Gastroesophageal sphincter (tissue), 4 donors: Measurements from ENCODE around the gene R3HDM2. TPM values are rescaled to one million over a fixed set of nuclear protein-coding genes. Genes with fewer than 3 reads are reported as not detected.
"Not testable (repeated sequence)": the region's sequence is repeated elsewhere in the genome, so short reads cannot be mapped to it uniquely, and the experiment has no call there.

Experiments used
- ATAC-seq: fragments of 150-250 bp; one replicate; pipeline ENCODE4 v1.9.1; 2016; ENCODE audit warnings: mild to moderate bottlenecking, moderate library complexity
- H3K27ac ChIP-seq, 4 donors: fragments of 200-600 bp; sonication (generic) in 3 of 4; 1 replicate in 3 of 4; 2 replicates in 1 of 4; pipeline ENCODE4 v1.5.1; 2016 to 2019
- H3K27me3 ChIP-seq: fragments of 200-600 bp; sonication (generic); one replicate; pipeline ENCODE4 v1.5.1; 2019
- H3K36me3 ChIP-seq, 2 donors: fragments of 200-600 bp; sonication (generic); one replicate each; pipeline ENCODE4 v1.5.1; 2019; ENCODE audit warnings: control low read depth in 1 of 2
- H3K4me1 ChIP-seq, 3 donors: fragments of 200-600 bp; sonication (generic); 1 replicate in 2 of 3; 2 replicates in 1 of 3; pipeline ENCODE4 v1.5.1; 2016 to 2019; ENCODE audit warnings: control low read depth in 2 of 3
- H3K4me3 ChIP-seq, 2 donors: fragments of 200-600 bp; sonication (generic); one replicate each; pipeline ENCODE4 v1.5.1; 2019; ENCODE audit warnings: mild to moderate bottlenecking in 1 of 2, moderate library complexity in 1 of 2
- H3K9me3 ChIP-seq, 3 donors: fragments of 200-600 bp; sonication (generic); one replicate each; pipeline ENCODE4 v1.5.1; 2017 to 2019; ENCODE audit warnings: control low read depth in 2 of 3
- CTCF ChIP-seq, 4 experiments: fragments of 200-600 bp in 2 of 4; fragments of 450-650 bp in 2 of 4; sonication (generic) in 1 of 4; IDR thresholded peaks; one replicate each; pipeline ENCODE4 v1.5.1; 2017 to 2019; ENCODE audit warnings: antibody characterized with exemption in 4 of 4, mild to moderate bottlenecking in 2 of 4, moderate library complexity in 2 of 4
- EP300 ChIP-seq: sonication (generic); formaldehyde crosslinking; IDR thresholded peaks from one replicate; pipeline ENCODE4 v1.6.1; 2017; ENCODE audit warnings: antibody characterized with exemption, mild to moderate bottlenecking
- POLR2A ChIP-seq, 2 donors: fragments of 450-650 bp; IDR thresholded peaks; one replicate each; pipeline ENCODE4 v1.6.1; 2017; ENCODE audit warnings: antibody characterized with exemption in 2 of 2, mild to moderate bottlenecking in 2 of 2, moderate library complexity in 1 of 2
- POLR2AphosphoS5 ChIP-seq: sonication (generic); formaldehyde crosslinking; IDR thresholded peaks from one replicate; pipeline ENCODE4 v1.6.1; 2017; ENCODE audit warnings: antibody characterized with exemption
- WGBS, 2 donors: methylation state at CpG; one replicate each; pipeline ENCODE4 v1.1.5; 2018; ENCODE audit warnings: low coverage in 1 of 2; 5-methylcytosine and 5-hydroxymethylcytosine counted together
- total RNA-seq, 4 donors: library from RNA; depleted of rRNA; stranded (reverse); fragments of >200 nt; gene quantifications; one replicate each; pipeline ENCODE4 v1.1.0, GENCODE V29; 2016

Gene R3HDM2
- total RNA-seq, 4 donors from 2014 or later: 38.0 to 60.1 (median 45.9) TPM

GRCh38 chr12:57429473-57430111 is 1.3 kb downstream of the R3HDM2 start:
- Histone ChIP-seq H3K27ac (peak overlapping the region; percentile 90 to 98 (median 98)), H3K4me3 (peak overlapping the region; percentile 84 to 87), H3K36me3 (peaks cover 0 to 9% of the 10 kb centered on the region in 2 donors), H3K9me3 (no peaks in the 10 kb centered on the region), H3K4me1 (peaks cover 0 to 21% (median 5%) of the 10 kb centered on the region in 3 donors), H3K27me3 (no peaks in the 10 kb centered on the region)
- 6 to 14% methylated on average over 5 to 6 of the region's 9 CpGs for WGBS, 2 donors
- TF ChIP-seq CTCF (IDR thresholded peaks at IDR 0.05) (no peak), EP300 (no peak), POLR2AphosphoS5 (no peak), POLR2A (IDR thresholded peaks at IDR 0.05) (no peak)
- no peak for ATAC-seq

- H3K9me3 ChIP-seq: no peaks in the 10 kb centered on the region
- no peak for ATAC-seq
- H3K4me3 ChIP-seq: no peak overlapping the region
- peak overlapping the region in 3 of 4 donors; percentile 97 to 98 (median 98) for H3K27ac ChIP-seq
- H3K27me3 ChIP-seq: no peaks in the 10 kb centered on the region
- H3K36me3 ChIP-seq: peaks cover 0 to 9% of the 10 kb centered on the region in 2 donors
- H3K4me1 ChIP-seq: peaks cover 0 to 21% (median 5%) of the 10 kb centered on the region in 3 donors
- no peak for TF ChIP-seq POLR2AphosphoS5
- TF ChIP-seq POLR2A (IDR thresholded peaks at IDR 0.05): no peak
- no peak for TF ChIP-seq EP300
- no peak for TF ChIP-seq CTCF (IDR thresholded peaks at IDR 0.05)
- WGBS, 2 donors: 49 to 77% methylated on average over 3 to 5 of the region's 6 CpGs
These were observed 1.9 kb downstream of the R3HDM2 start for GRCh38 chr12:57428965-57429364.

GRCh38 chr12:57426948-57427347 is 3.9 kb downstream of the R3HDM2 start:
- not testable (repeated sequence) for ATAC-seq, H3K9me3 ChIP-seq, H3K4me3 ChIP-seq, H3K27me3 ChIP-seq, H3K27ac ChIP-seq
- peaks cover 0 to 25% of the 10 kb centered on the region in 2 donors for H3K36me3 ChIP-seq
- H3K4me1 ChIP-seq: peaks cover 0 to 21% (median 5%) of the 10 kb centered on the region in 3 donors
- 88% methylated on average over 3 of the region's 10 CpGs; no CpG with 5 or more reads in 1 of the 2 donors for WGBS, 2 donors

GRCh38 chr12:57420482-57420881 is 10.4 kb downstream of the R3HDM2 start:
- Histone ChIP-seq H3K27me3 (no peaks in the 10 kb centered on the region), H3K9me3 (no peaks in the 10 kb centered on the region), H3K36me3 (peaks cover 0 to 24% of the 10 kb centered on the region in 2 donors), H3K4me3 (no peak overlapping the region), H3K27ac (no peak overlapping the region), H3K4me1 (peaks cover 0 to 18% (median 0%) of the 10 kb centered on the region in 3 donors)
- TF ChIP-seq POLR2AphosphoS5: no peak
- no peak for TF ChIP-seq CTCF (IDR thresholded peaks at IDR 0.05)
- TF ChIP-seq EP300: no peak
- no peak for TF ChIP-seq POLR2A (IDR thresholded peaks at IDR 0.05)
- 88 to 97% methylated on average over 1 to 5 of the region's 5 CpGs for WGBS, 2 donors
- ATAC-seq: no peak

- Histone ChIP-seq H3K4me3 (no peak overlapping the region), H3K36me3 (peaks cover 0 to 20% of the 10 kb centered on the region in 2 donors), H3K27me3 (no peaks in the 10 kb centered on the region), H3K9me3 (no peaks in the 10 kb centered on the region), H3K4me1 (peaks cover 0 to 27% (median 0%) of the 10 kb centered on the region in 3 donors), H3K27ac (no peak overlapping the region)
- TF ChIP-seq CTCF (IDR thresholded peaks at IDR 0.05): no peak
- TF ChIP-seq EP300: no peak
- TF ChIP-seq POLR2A (IDR thresholded peaks at IDR 0.05): no peak
- TF ChIP-seq POLR2AphosphoS5: no peak
- no peak for ATAC-seq
- WGBS, 2 donors: 100% methylated on average over 2 of the region's 2 CpGs; no CpG with 5 or more reads in 1 of the 2 donors
These were observed 11.3 kb downstream of the R3HDM2 start for GRCh38 chr12:57419495-57419894.
